HTERT RPE-1 (cell line): ENCODE measurements around the gene CUL4B.
"Not testable (repeated sequence)": the region's sequence is repeated elsewhere in the genome, so short reads cannot be mapped to it uniquely, and the experiment has no call there.

Experiments used
- in situ Hi-C: fragments of 300-500 bp; cut with MboI; formaldehyde crosslinking; loops from 4 replicates; pipeline ENCODE4 v1.14.3; 2020; ENCODE audit warnings: low sequenced_read_pairs

CUL4B gene

GRCh38 chrX:120560842-120561633 is at the start of gene CUL4B:
Gene CUL4B, minus strand, starts transcription at chrX:120560962. Its CDS starts 324 bp downstream, at chrX:120560638.
- in situ Hi-C loops = no loop called here

- in situ Hi-C loops = no loop called here
These were observed 43.6 kb upstream of the CUL4B start for GRCh38 chrX:120604361-120604782.

GRCh38 chrX:120603707-120604360 is 43.1 kb upstream of the CUL4B start, which contains the start of gene MCTS1:
Gene MCTS1, plus strand, starts transcription at chrX:120604101. Its CDS starts 136 bp downstream, at chrX:120604237.
- in situ Hi-C loops = no loop called here

GRCh38 chrX:120585702-120586101 is 24.9 kb upstream of the CUL4B start:
- in situ Hi-C loops = no loop called here

- in situ Hi-C loops = no loop called here
These were observed 14.8 kb upstream of the CUL4B start for GRCh38 chrX:120575379-120576114.

- in situ Hi-C loops = not testable (repeated sequence)
These were observed 13.0 kb upstream of the CUL4B start for GRCh38 chrX:120573806-120574205.

GRCh38 chrX:120570011-120570600 is 9.3 kb upstream of the CUL4B start:
- in situ Hi-C loops = no loop called here

- in situ Hi-C loops = no loop called here
These were observed 7.8 kb upstream of the CUL4B start for GRCh38 chrX:120568609-120569008.

GRCh38 chrX:120568035-120568434 is 7.3 kb upstream of the CUL4B start:
- in situ Hi-C loops = no loop called here

- in situ Hi-C loops = no loop called here
These were observed 6.1 kb upstream of the CUL4B start for GRCh38 chrX:120566817-120567216.

GRCh38 chrX:120564925-120565324 is 4.2 kb upstream of the CUL4B start:
- in situ Hi-C loops = no loop called here

GRCh38 chrX:120562569-120562926 is 1.8 kb upstream of the CUL4B start:
- in situ Hi-C loops = no loop called here

- in situ Hi-C loops = no loop called here
These were observed 1.1 kb upstream of the CUL4B start for GRCh38 chrX:120561634-120562568.

GRCh38 chrX:120560405-120560841 is 339 bp downstream of the CUL4B start:
- in situ Hi-C loops = no loop called here

- in situ Hi-C loops = no loop called here
These were observed 958 bp downstream of the CUL4B start for GRCh38 chrX:120559804-120560203.

- in situ Hi-C loops = no loop called here
These were observed 4.5 kb downstream of the CUL4B start for GRCh38 chrX:120556251-120556650.

GRCh38 chrX:120549483-120550452 is 11.0 kb downstream of the CUL4B start:
- in situ Hi-C loops = no loop called here

- in situ Hi-C loops = no loop called here
These were observed 24.7 kb downstream of the CUL4B start for GRCh38 chrX:120536061-120536460.
